NT2/D1 (cell line): ENCODE measurements around the gene TTLL5.

ENCODE experiments used
- DNase-seq: peaks from one replicate; pipeline ENCODE4 v3.0.0-alpha.2; 2011; ENCODE audit warnings: low read depth, low spot score
- H3K27me3 ChIP-seq: 2 replicates; pipeline ENCODE4 v1.6.0; 2011; ENCODE audit warnings: mild to moderate bottlenecking; ENCODE audit not compliant: insufficient read length, insufficient read depth
- H3K36me3 ChIP-seq: 2 replicates; pipeline ENCODE4 v1.6.1; 2011; ENCODE audit warnings: mild to moderate bottlenecking, low read length, mixed read lengths; ENCODE audit not compliant: insufficient read depth, insufficient read length
- H3K4me1 ChIP-seq: 2 replicates; pipeline ENCODE4 v1.5.1; 2011; ENCODE audit not compliant: insufficient read depth, insufficient read length
- H3K4me3 ChIP-seq: 2 replicates; pipeline ENCODE4 v1.5.1; 2011; ENCODE audit warnings: low read depth; ENCODE audit not compliant: insufficient read length
- H3K9ac ChIP-seq: 2 replicates; pipeline ENCODE4 v1.6.0; 2011; ENCODE audit warnings: low read depth; ENCODE audit not compliant: insufficient read length
- H3K9me3 ChIP-seq: 2 replicates; pipeline ENCODE4 v1.5.1; 2011; ENCODE audit warnings: mild to moderate bottlenecking, low read length; ENCODE audit not compliant: insufficient read depth
- SUZ12 ChIP-seq: IDR thresholded peaks from 2 replicates; pipeline ENCODE4 v1.6.1; 2011; ENCODE audit not compliant: insufficient read length, insufficient read depth; ENCODE audit errors: extremely low read depth
- YY1 ChIP-seq: IDR thresholded peaks from 2 replicates; pipeline ENCODE4 v1.6.1; 2011; ENCODE audit not compliant: insufficient read length, insufficient read depth
- ZNF274 ChIP-seq: IDR thresholded peaks from 2 replicates; pipeline ENCODE4 v1.6.1; 2011; ENCODE audit warnings: mild to moderate bottlenecking, low read depth, low read length

TTLL5 gene

GRCh38 chr14:75660238-75660629, 812 bp upstream of the TTLL5 start:
- peak overlapping the region; percentile 80 for H3K4me3 ChIP-seq
- no peaks in the 10 kb centered on the region for H3K9me3 ChIP-seq
- no peaks in the 10 kb centered on the region for H3K4me1 ChIP-seq
- TF ChIP-seq YY1 = no peak
- TF ChIP-seq SUZ12 = no peak
- TF ChIP-seq ZNF274 = no peak
- no peak for DNase-seq
- peaks cover 50% of the 10 kb centered on the region for H3K36me3 ChIP-seq
- no peaks in the 10 kb centered on the region for H3K27me3 ChIP-seq
- H3K9ac ChIP-seq = peak overlapping the region; percentile 76

GRCh38 chr14:75661499-75661814, 411 bp downstream of the TTLL5 start:
- H3K4me3 ChIP-seq = peak overlapping the region; percentile 80
- no peak for DNase-seq
- H3K27me3 ChIP-seq = no peaks in the 10 kb centered on the region
- peaks cover 40% of the 10 kb centered on the region for H3K36me3 ChIP-seq
- H3K9me3 ChIP-seq = no peaks in the 10 kb centered on the region
- no peaks in the 10 kb centered on the region for H3K4me1 ChIP-seq
- H3K9ac ChIP-seq = peak overlapping the region; percentile 85
- TF ChIP-seq YY1 = no peak
- TF ChIP-seq SUZ12 = no peak
- TF ChIP-seq ZNF274 = no peak

GRCh38 chr14:75662966-75663365, 1.9 kb downstream of the TTLL5 start:
- TF ChIP-seq SUZ12 = no peak
- TF ChIP-seq ZNF274 = no peak
- TF ChIP-seq YY1 = no peak
- Histone ChIP-seq H3K4me1 (no peaks in the 10 kb centered on the region), H3K9me3 (no peaks in the 10 kb centered on the region), H3K9ac (peak overlapping the region; percentile 21), H3K27me3 (no peaks in the 10 kb centered on the region), H3K4me3 (no peak overlapping the region), H3K36me3 (peaks cover 33% of the 10 kb centered on the region)
- no peak for DNase-seq

GRCh38 chr14:75667099-75667765, 6.2 kb downstream of the TTLL5 start:
- Histone ChIP-seq H3K9ac (no peak overlapping the region), H3K9me3 (no peaks in the 10 kb centered on the region), H3K4me1 (no peaks in the 10 kb centered on the region), H3K4me3 (no peak overlapping the region), H3K27me3 (no peaks in the 10 kb centered on the region), H3K36me3 (peaks cover 43% of the 10 kb centered on the region)
- no peak for DNase-seq
- no peak for TF ChIP-seq ZNF274
- TF ChIP-seq SUZ12 = no peak
- no peak for TF ChIP-seq YY1

GRCh38 chr14:75672605-75673192, 11.7 kb downstream of the TTLL5 start:
- H3K27me3 ChIP-seq = no peaks in the 10 kb centered on the region

GRCh38 chr14:75673345-75674035, 12.4 kb downstream of the TTLL5 start:
- TF ChIP-seq SUZ12 = no peak
- TF ChIP-seq ZNF274 = no peak
- no peak for TF ChIP-seq YY1
- Histone ChIP-seq H3K9ac (no peak overlapping the region), H3K9me3 (no peaks in the 10 kb centered on the region), H3K4me1 (no peaks in the 10 kb centered on the region), H3K36me3 (peaks cover 15% of the 10 kb centered on the region), H3K27me3 (no peaks in the 10 kb centered on the region), H3K4me3 (no peak overlapping the region)
- no peak for DNase-seq

More at GRCh38 chr14:75672605-75673192, 11.7 kb downstream of the TTLL5 start:
- Histone ChIP-seq H3K9me3 (no peaks in the 10 kb centered on the region), H3K4me1 (no peaks in the 10 kb centered on the region), H3K36me3 (peaks cover 15% of the 10 kb centered on the region), H3K9ac (no peak overlapping the region), H3K4me3 (no peak overlapping the region)
- DNase-seq = no peak
- TF ChIP-seq SUZ12 = no peak
- TF ChIP-seq ZNF274 = no peak
- no peak for TF ChIP-seq YY1

GRCh38 chr14:75675265-75675960, 14.4 kb downstream of the TTLL5 start:
- no peak for DNase-seq

More at GRCh38 chr14:75675265-75675960, 14.4 kb downstream of the TTLL5 start:
- no peak overlapping the region for H3K9ac ChIP-seq
- TF ChIP-seq ZNF274 = no peak
- no peak for TF ChIP-seq YY1
- TF ChIP-seq SUZ12 = no peak
- no peak overlapping the region for H3K4me3 ChIP-seq
- H3K36me3 ChIP-seq = peaks cover 3% of the 10 kb centered on the region
- no peaks in the 10 kb centered on the region for H3K9me3 ChIP-seq
- no peaks in the 10 kb centered on the region for H3K27me3 ChIP-seq
- H3K4me1 ChIP-seq = no peaks in the 10 kb centered on the region
